ENCODE data around the gene HMCN1. TPM values are rescaled to one million over a fixed set of nuclear protein-coding genes. Genes with fewer than 3 reads are reported as not detected.

The HMCN1 gene
- total RNA-seq, 2 donors from 2014 or later, result 3.5 to 9.9 TPM

DNA sequence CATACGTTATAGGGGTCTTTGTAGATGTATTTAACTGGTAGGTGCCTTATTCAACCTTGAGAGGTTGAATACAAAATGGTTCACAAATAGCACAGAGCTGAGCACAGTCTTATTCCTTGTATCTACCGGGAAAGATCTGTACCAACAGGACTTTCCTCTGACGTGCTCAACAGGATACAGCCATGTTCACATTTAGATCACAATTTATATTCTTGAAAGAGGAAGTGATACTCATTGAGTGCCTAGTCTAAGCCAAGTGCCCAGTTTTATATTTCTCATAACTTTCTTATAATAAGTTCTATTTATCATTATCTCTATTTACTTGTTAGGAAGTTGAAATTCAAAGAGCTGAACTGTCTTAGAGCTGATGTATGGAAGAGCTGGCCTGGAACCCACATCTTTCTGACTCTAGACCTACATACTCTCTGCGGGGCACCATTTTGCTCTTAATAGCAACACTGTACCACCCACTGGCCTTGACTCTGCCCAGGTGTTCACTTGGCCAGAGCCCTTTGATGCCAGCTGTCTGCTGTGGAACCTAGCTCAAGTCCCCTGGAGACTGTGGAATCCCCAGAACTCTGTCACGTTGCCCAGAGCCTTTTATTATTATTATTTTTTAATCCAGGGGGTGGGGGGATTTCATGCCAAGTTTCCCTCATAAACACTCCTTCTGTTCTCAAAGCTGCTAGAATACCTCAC lies 484.6 kb downstream of the HMCN1 start:
- Histone ChIP-seq H3K4me1 (replicated peaks) (no peaks in the 10 kb centered on the region), H3K27me3 (replicated peaks; ENCODE audit: insufficient read depth) (no peaks in the 10 kb centered on the region), H3K9me3 (no peaks in the 10 kb centered on the region), H3K36me3 (no peaks in the 10 kb centered on the region), H3K4me3 (no peak overlapping the region), H3K27ac (no peak overlapping the region)
- no peak for DNase-seq (ENCODE audit: low spot score)
- TF ChIP-seq, protein P1, sequence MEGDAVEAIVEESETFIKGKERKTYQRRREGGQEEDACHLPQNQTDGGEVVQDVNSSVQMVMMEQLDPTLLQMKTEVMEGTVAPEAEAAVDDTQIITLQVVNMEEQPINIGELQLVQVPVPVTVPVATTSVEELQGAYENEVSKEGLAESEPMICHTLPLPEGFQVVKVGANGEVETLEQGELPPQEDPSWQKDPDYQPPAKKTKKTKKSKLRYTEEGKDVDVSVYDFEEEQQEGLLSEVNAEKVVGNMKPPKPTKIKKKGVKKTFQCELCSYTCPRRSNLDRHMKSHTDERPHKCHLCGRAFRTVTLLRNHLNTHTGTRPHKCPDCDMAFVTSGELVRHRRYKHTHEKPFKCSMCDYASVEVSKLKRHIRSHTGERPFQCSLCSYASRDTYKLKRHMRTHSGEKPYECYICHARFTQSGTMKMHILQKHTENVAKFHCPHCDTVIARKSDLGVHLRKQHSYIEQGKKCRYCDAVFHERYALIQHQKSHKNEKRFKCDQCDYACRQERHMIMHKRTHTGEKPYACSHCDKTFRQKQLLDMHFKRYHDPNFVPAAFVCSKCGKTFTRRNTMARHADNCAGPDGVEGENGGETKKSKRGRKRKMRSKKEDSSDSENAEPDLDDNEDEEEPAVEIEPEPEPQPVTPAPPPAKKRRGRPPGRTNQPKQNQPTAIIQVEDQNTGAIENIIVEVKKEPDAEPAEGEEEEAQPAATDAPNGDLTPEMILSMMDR (IDR thresholded peaks at IDR 0.05), result no peak
- TF ChIP-seq POLR2AphosphoS5 (IDR thresholded peaks at IDR 0.05) (no peak), POLR2A (IDR thresholded peaks at IDR 0.05) (no peak)
- intact Hi-C loops (cut with DNase I), result no loop called here
- WGBS, result 68% methylated on average over 5 of the region's 5 CpGs

DNA sequence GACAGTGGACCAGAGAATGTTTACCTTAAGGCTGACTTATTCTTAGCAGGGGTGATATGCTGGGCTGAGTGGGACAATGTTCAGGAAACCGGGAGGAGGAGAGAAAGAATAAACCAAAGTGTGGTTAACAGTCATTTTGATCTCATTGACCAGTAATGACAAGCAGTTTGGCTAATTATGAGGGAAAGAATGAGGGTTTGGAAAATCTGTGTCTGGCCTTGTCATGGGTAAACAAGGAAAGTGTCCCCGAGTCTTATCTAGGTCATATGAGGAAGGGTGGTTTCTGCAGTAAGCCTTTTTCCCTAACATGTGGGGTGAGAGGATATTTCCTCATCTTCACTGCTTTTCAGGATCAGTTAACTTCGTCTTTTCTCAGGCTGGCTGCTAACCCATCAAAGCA lies 485.9 kb downstream of the HMCN1 start:
- H3K27me3 ChIP-seq (replicated peaks; ENCODE audit: insufficient read depth), result no peaks in the 10 kb centered on the region
- H3K4me1 ChIP-seq (replicated peaks), result no peaks in the 10 kb centered on the region
- H3K36me3 ChIP-seq, result no peaks in the 10 kb centered on the region
- TF ChIP-seq POLR2A (IDR thresholded peaks at IDR 0.05), result no peak
- no peak for TF ChIP-seq POLR2AphosphoS5 (IDR thresholded peaks at IDR 0.05)
- TF ChIP-seq, protein P1 (IDR thresholded peaks at IDR 0.05), result no peak
- 48% methylated on average over 3 of the region's 3 CpGs for WGBS
- H3K9me3 ChIP-seq, result no peaks in the 10 kb centered on the region
- intact Hi-C loops (cut with DNase I), result no loop called here
- no peak overlapping the region for H3K4me3 ChIP-seq
- no peak overlapping the region for H3K27ac ChIP-seq
- no peak for DNase-seq (ENCODE audit: low spot score)

DNA sequence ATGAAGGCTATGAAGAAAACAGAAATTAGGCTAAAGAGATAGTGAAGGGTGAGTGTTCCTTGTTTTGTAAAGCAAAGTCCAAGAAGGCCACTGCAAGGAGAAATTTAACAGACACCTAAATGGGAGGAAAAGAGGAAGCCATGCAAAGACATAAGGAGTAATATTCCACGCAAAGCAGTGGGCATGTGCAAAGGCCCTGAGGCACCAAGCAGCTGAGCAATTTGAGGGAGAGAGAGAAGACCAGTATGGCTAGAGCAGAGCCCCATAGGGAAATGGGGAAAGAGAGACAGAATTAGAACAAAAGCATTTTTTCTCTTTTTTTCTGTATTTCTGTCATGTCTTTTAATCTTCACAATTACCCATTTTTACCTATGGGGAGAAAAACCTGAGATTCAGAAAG lies 486.7 kb downstream of the HMCN1 start:
- Histone ChIP-seq H3K27me3 (replicated peaks; ENCODE audit: insufficient read depth) (no peaks in the 10 kb centered on the region), H3K4me3 (no peak overlapping the region), H3K36me3 (no peaks in the 10 kb centered on the region), H3K9me3 (no peaks in the 10 kb centered on the region), H3K27ac (no peak overlapping the region), H3K4me1 (replicated peaks) (no peaks in the 10 kb centered on the region)
- intact Hi-C loops (cut with DNase I), result no loop called here
- DNase-seq (ENCODE audit: low spot score), result no peak
- TF ChIP-seq POLR2A (IDR thresholded peaks at IDR 0.05), result no peak
- no peak for TF ChIP-seq POLR2AphosphoS5 (IDR thresholded peaks at IDR 0.05)
- WGBS, result 82% methylated on average over 1 of the region's 1 CpG

DNA sequence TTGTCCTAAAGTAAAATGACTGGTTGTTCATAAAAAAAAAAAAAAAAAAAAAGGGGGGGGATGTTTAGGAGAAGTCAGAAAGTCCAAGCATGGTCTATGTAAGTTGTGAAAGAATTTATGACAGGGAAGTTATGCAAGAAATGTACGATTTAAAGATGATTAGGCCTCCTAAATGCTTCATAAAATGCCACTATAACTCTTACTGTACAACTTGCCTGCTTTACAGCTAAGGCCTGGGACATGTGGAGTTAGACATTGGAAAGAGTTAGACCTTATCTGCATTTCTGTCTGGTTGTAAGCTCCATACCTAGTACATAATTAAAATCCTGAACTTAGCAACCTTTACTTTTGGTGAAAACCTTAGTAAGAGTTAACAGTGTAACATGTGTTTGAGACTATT lies 490.9 kb downstream of the HMCN1 start:
- Histone ChIP-seq H3K27me3 (replicated peaks; ENCODE audit: insufficient read depth) (no peaks in the 10 kb centered on the region), H3K36me3 (no peaks in the 10 kb centered on the region), H3K4me3 (no peak overlapping the region), H3K4me1 (replicated peaks) (no peaks in the 10 kb centered on the region), H3K9me3 (no peaks in the 10 kb centered on the region), H3K27ac (no peak overlapping the region)
- WGBS, result 19% methylated on average over 1 of the region's 1 CpG
- TF ChIP-seq POLR2A (IDR thresholded peaks at IDR 0.05) (no peak), POLR2AphosphoS5 (IDR thresholded peaks at IDR 0.05) (no peak)
- TF ChIP-seq, protein P1 (IDR thresholded peaks at IDR 0.05), result no peak
- DNase-seq (ENCODE audit: low spot score), result no peak
- intact Hi-C loops (cut with DNase I), result no loop called here

DNA sequence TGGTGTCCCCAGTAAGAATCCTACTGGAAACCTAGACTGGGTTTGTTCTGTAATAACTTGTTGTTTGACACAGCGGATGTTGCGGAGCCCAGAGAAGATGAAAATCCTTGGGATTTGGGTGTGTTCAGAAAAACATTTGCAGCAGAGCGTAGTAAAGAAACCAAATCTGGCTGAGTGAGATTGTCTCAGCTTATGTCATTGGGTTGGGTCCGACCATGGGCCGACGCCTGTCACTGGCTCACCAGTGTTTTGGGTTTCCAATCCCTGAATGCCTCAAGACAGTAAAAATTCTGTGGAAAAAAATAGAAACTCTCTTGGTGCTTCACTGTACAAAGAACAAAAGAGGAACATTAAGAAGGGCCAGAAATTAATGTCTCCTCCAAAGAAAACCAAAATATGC lies 494.6 kb downstream of the HMCN1 start:
- no peaks in the 10 kb centered on the region for H3K4me1 ChIP-seq (replicated peaks)
- intact Hi-C loops (cut with DNase I), result no loop called here
- H3K9me3 ChIP-seq, result no peaks in the 10 kb centered on the region
- H3K36me3 ChIP-seq, result no peaks in the 10 kb centered on the region
- no peak for TF ChIP-seq POLR2AphosphoS5 (IDR thresholded peaks at IDR 0.05)
- TF ChIP-seq POLR2A (IDR thresholded peaks at IDR 0.05), result no peak
- TF ChIP-seq, protein P1 (IDR thresholded peaks at IDR 0.05), result no peak
- H3K4me3 ChIP-seq, result no peak overlapping the region
- H3K27ac ChIP-seq, result no peak overlapping the region
- no peaks in the 10 kb centered on the region for H3K27me3 ChIP-seq (replicated peaks; ENCODE audit: insufficient read depth)
- DNase-seq (ENCODE audit: low spot score), result no peak
- 96% methylated on average over 6 of the region's 6 CpGs for WGBS
